DMS 273 treated with DMSO at 0.1 percent for 48 hours (cell line): ENCODE results near the gene PBXIP1.
A peak's percentile ranks its signal among the peaks of the same experiment; 100 is the strongest.

ENCODE experiments used
- DNase-seq: peaks from one replicate; lab custom pipeline; 2025; lab: John Stamatoyannopoulos, UW

The PBXIP1 gene

GRCh38 chr1:154955718-154956543 lies at the start of gene PBXIP1:
Gene PBXIP1, minus strand, starts transcription at chr1:154956099. Its CDS starts 2,378 bp downstream, at chr1:154953721.
- peak; percentile 86 for DNase-seq

- peak; percentile 26 for DNase-seq
These were observed 49.4 kb upstream of the PBXIP1 start for GRCh38 chr1:155005076-155006011.

GRCh38 chr1:155004352-155005075 lies 48.6 kb upstream of the PBXIP1 start:
- no peak for DNase-seq

- DNase-seq, result no peak
These were observed 48.0 kb upstream of the PBXIP1 start for GRCh38 chr1:155003766-155004351.

- no peak for DNase-seq
These were observed 47.4 kb upstream of the PBXIP1 start for GRCh38 chr1:155003227-155003765.

GRCh38 chr1:155002464-155003226 lies 46.7 kb upstream of the PBXIP1 start, which contains the start of gene ZBTB7B:
Gene ZBTB7B, plus strand, starts transcription at chr1:155002802. Its CDS starts 11,859 bp downstream, at chr1:155014661.
- DNase-seq, result no peak

- DNase-seq, result peak; percentile 95
These were observed 46.0 kb upstream of the PBXIP1 start for GRCh38 chr1:155001675-155002463.

GRCh38 chr1:155001425-155001674 lies 45.5 kb upstream of the PBXIP1 start:
- no peak for DNase-seq

- peak; percentile 72 for DNase-seq
These were observed 45.0 kb upstream of the PBXIP1 start for GRCh38 chr1:155000726-155001424.

- no peak for DNase-seq
These were observed 44.5 kb upstream of the PBXIP1 start for GRCh38 chr1:155000411-155000725.

- no peak for DNase-seq
These were observed 43.9 kb upstream of the PBXIP1 start for GRCh38 chr1:154999571-155000410.

- peak; percentile 27 for DNase-seq
These were observed 43.1 kb upstream of the PBXIP1 start for GRCh38 chr1:154998818-154999570.

- DNase-seq, result no peak
These were observed 42.4 kb upstream of the PBXIP1 start for GRCh38 chr1:154998201-154998780.

GRCh38 chr1:154996966-154997701 lies 41.2 kb upstream of the PBXIP1 start:
- DNase-seq, result no peak

- peak; percentile 28 for DNase-seq
These were observed 39.5 kb upstream of the PBXIP1 start for GRCh38 chr1:154995301-154995983.

GRCh38 chr1:154994591-154994990 lies 38.7 kb upstream of the PBXIP1 start:
- no peak for DNase-seq
